Panc1 (cell line): ENCODE measurements around the gene ASPRV1. TPM values are rescaled to one million over a fixed set of nuclear protein-coding genes. Genes with fewer than 3 reads are reported as not detected.

Experiments
- ATAC-seq: fragments of 200-7000 bp; cut with Tn5 transposase; 2 replicates; pipeline ENCODE4 v1.9.1; 2020; ENCODE audit warnings: mild to moderate bottlenecking, moderate library complexity
- BruUV-seq: library from RNA; stranded (reverse); fragments of 400-500 nt; replicated peaks from 2 replicates; lab custom pipeline; 2021; lab: Mats Ljungman, UMichigan
- CTCF ChIA-PET: fragments of 300-600 bp; sonication (Branson Sonifier 250); formaldehyde crosslinking; loops from one replicate; lab custom pipeline; 2022; ENCODE audit warnings: antibody characterized with exemption; lab: Charles Lee
- POLR2A ChIA-PET: fragments of 300-600 bp; sonication (Branson Sonifier 250); formaldehyde crosslinking; loops from one replicate; lab custom pipeline; 2022; ENCODE audit warnings: antibody characterized with exemption; lab: Charles Lee
- DNase-seq: peaks from one replicate; pipeline ENCODE4 v3.0.0-alpha.2; 2010; ENCODE audit warnings: low read depth, low spot score
- H3K27ac ChIP-seq: 2 replicates; pipeline ENCODE4 v1.5.1; 2011; ENCODE audit warnings: mild to moderate bottlenecking, low read length, inconsistent platforms
- H3K27me3 ChIP-seq: fragments of 200-500 bp; sonication (Bioruptor generic); 2 replicates; pipeline ENCODE4 v1.6.0; 2014; ENCODE audit warnings: low read length, inconsistent platforms; ENCODE audit not compliant: control insufficient read depth, insufficient read depth
- H3K36me3 ChIP-seq: fragments of 200-500 bp; sonication (Bioruptor generic); 2 replicates; pipeline ENCODE4 v1.5.1; 2014; ENCODE audit warnings: inconsistent platforms, mild to moderate bottlenecking, low read length, moderate library complexity; ENCODE audit not compliant: control insufficient read depth, insufficient read depth
- H3K4me1 ChIP-seq: 2 replicates; pipeline ENCODE4 v1.5.1; 2011; ENCODE audit warnings: inconsistent platforms, mild to moderate bottlenecking, low read length, moderate library complexity; ENCODE audit not compliant: control insufficient read depth, insufficient read depth
- H3K4me3 ChIP-seq, 2 experiments: 2 replicates each; pipeline ENCODE4 v1.5.1; 2011 to 2012; ENCODE audit warnings: low read depth in 2 of 2, low read length in 2 of 2, mild to moderate bottlenecking in 2 of 2, inconsistent platforms in 1 of 2, moderate library complexity in 1 of 2
- H3K9me3 ChIP-seq: fragments of 200-500 bp; sonication (Bioruptor generic); 2 replicates; pipeline ENCODE4 v1.5.1; 2014; ENCODE audit warnings: low read depth, mild to moderate bottlenecking, inconsistent platforms, low read length, moderate library complexity; ENCODE audit not compliant: control insufficient read depth, insufficient read depth
- CTCF ChIP-seq: fragments of 450-650 bp; IDR thresholded peaks from 2 replicates; pipeline ENCODE4 v1.5.1; 2017; ENCODE audit warnings: mild to moderate bottlenecking
- POLR2AphosphoS5 ChIP-seq: IDR thresholded peaks from 2 replicates; pipeline ENCODE4 v1.6.1; 2012; ENCODE audit warnings: mild to moderate bottlenecking, low read depth, low read length, moderate library complexity
- REST ChIP-seq, 2 experiments: IDR thresholded peaks; 2 replicates each; pipeline ENCODE4 v1.6.1; 2011 to 2012; ENCODE audit warnings: low read depth in 2 of 2, control low read depth in 1 of 2, low read length in 1 of 2, mild to moderate bottlenecking in 1 of 2, moderate library complexity in 1 of 2; ENCODE audit not compliant: insufficient read depth in 1 of 2
- SIN3A ChIP-seq: IDR thresholded peaks from 2 replicates; pipeline ENCODE4 v1.6.1; 2012; ENCODE audit warnings: low read depth, mild to moderate bottlenecking, low read length, moderate library complexity, borderline replicate concordance; ENCODE audit not compliant: insufficient read depth
- TCF7L2 ChIP-seq: IDR thresholded peaks from 2 replicates; pipeline ENCODE4 v1.6.1; 2011; ENCODE audit warnings: mild to moderate bottlenecking, low read depth, low read length, inconsistent platforms
- in situ Hi-C: cut with HindIII; loops from 2 replicates; pipeline ENCODE4 v1.10.0; 2016; ENCODE audit warnings: low sequenced_read_pairs, low pct_unique_long_range_greater_than_20kb
- intact Hi-C: fragments of 100-400 bp; cut with micrococcal nuclease; formaldehyde crosslinking; loops from one replicate; pipeline ENCODE4 v1.10.0; 2022; ENCODE audit not compliant: unreplicated experiment
- total RNA-seq: library from RNA; stranded (reverse); gene quantifications from one replicate; pipeline ENCODE4 v1.2.1, GENCODE V29; 2021; ENCODE audit not compliant: unreplicated experiment

Gene ASPRV1
- total RNA-seq, 1 experiment from 2014 or later: 0.21 TPM

GRCh38 chr2:70007151-70007550 is 45.7 kb upstream of the ASPRV1 start:
- TF ChIP-seq CTCF (no peak), SIN3A (no peak), REST (IDR thresholded peaks at IDR 0.05; ENCODE audit: insufficient read depth in 1 of 2, low read depth in 2 of 2, low read length in 1 of 2) (no peak), TCF7L2 (no peak), POLR2AphosphoS5 (no peak)
- in situ Hi-C loops: no loop called here
- no peaks in the 10 kb centered on the region for H3K4me1 ChIP-seq
- intact Hi-C loops: no loop called here
- H3K27ac ChIP-seq: no peak overlapping the region
- POLR2A ChIA-PET: interaction anchor here (0.6 kb wide), 1 partner anchor 67 kb away, joined by 11 read pairs; no protein-coding TSS in a partner anchor
- no peaks in the 10 kb centered on the region for H3K27me3 ChIP-seq
- BruUV-seq: no TSS peak
- H3K9me3 ChIP-seq: no peaks in the 10 kb centered on the region
- DNase-seq: no peak
- H3K4me3 ChIP-seq: no peak overlapping the region
- H3K36me3 ChIP-seq: no peaks in the 10 kb centered on the region
- no peak for ATAC-seq
- CTCF ChIA-PET: no interaction called here

- no peak for DNase-seq
- intact Hi-C loops: no loop called here
- Histone ChIP-seq H3K9me3 (no peaks in the 10 kb centered on the region), H3K4me3 (no peak overlapping the region), H3K27me3 (no peaks in the 10 kb centered on the region), H3K36me3 (no peaks in the 10 kb centered on the region), H3K4me1 (no peaks in the 10 kb centered on the region), H3K27ac (no peak overlapping the region)
- ChIA-PET CTCF (no interaction called here), POLR2A (no interaction called here)
- TF ChIP-seq SIN3A (no peak), POLR2AphosphoS5 (no peak), REST (IDR thresholded peaks at IDR 0.05; ENCODE audit: insufficient read depth in 1 of 2, low read depth in 2 of 2, low read length in 1 of 2) (no peak), TCF7L2 (no peak)
- ATAC-seq: no peak
- in situ Hi-C loops: no loop called here
- no TSS peak for BruUV-seq
Observed at GRCh38 chr2:70006447-70006784, 45.0 kb upstream of the ASPRV1 start.
